Activated T-cell treated with anti-CD3 and anti-CD28 coated beads, Interleukin-2, amount 50 U/mL, for 4 hours (primary cell): ENCODE measurements around the gene ACTMAP. TPM values are rescaled to one million over a fixed set of nuclear protein-coding genes. Genes with fewer than 3 reads are reported as not detected.
"Not testable (repeated sequence)": the region's sequence is repeated elsewhere in the genome, so short reads cannot be mapped to it uniquely, and the experiment has no call there.

Experiments used
- ATAC-seq, 2 donors: fragments of 200-7000 bp; cut with Tn5 transposase; one replicate each; pipeline ENCODE4 v1.10.0; 2021
- DNase-seq: peaks from one replicate; pipeline ENCODE4 v3.0.0-alpha.2; 2020
- H3K27me3 Mint-ChIP-seq: one replicate; pipeline ENCODE4 v1.8.0; 2021; ENCODE audit warnings: low read depth, mixed read lengths
- H3K36me3 Mint-ChIP-seq: one replicate; pipeline ENCODE4 v1.8.0; 2022; ENCODE audit warnings: mixed read lengths; ENCODE audit not compliant: insufficient read depth
- H3K4me1 Mint-ChIP-seq: one replicate; pipeline ENCODE4 v1.8.0; 2021; ENCODE audit warnings: low read depth, mixed read lengths
- H3K4me3 Mint-ChIP-seq: one replicate; pipeline ENCODE4 v1.8.0; 2021; ENCODE audit warnings: mild to moderate bottlenecking, moderate library complexity, mixed read lengths
- H3K9me3 Mint-ChIP-seq: one replicate; pipeline ENCODE4 v1.8.0; 2021; ENCODE audit warnings: mixed read lengths
- total RNA-seq, 3 donors: library from RNA; stranded (reverse); gene quantifications; one replicate each; pipeline ENCODE4 v1.2.1, GENCODE V29; 2021

Gene ACTMAP
- total RNA-seq = 10 to 100 TPM in 1 of 3 donors, 1 to 10 TPM in 2; 7.4 to 11.4 (median 7.7) TPM

GRCh38 chr19:40750058-40750873, at the start of gene ACTMAP:
TSS of gene ACTMAP (minus strand) at chr19:40750477. CDS start at chr19:40749803, 674 bp downstream.
- Mint-ChIP-seq H3K4me3 (peak within 1 kb of the TSS; percentile 99), H3K4me1 (peaks cover 31% of the 10 kb centered on the region), H3K27me3 (no peaks in the 10 kb centered on the region), H3K36me3 (peaks cover 21% of the 10 kb centered on the region), H3K9me3 (no peaks in the 10 kb centered on the region)
- DNase-seq = peak; percentile 99
- peak; percentile 87 to 88 for ATAC-seq

- peaks cover 15% of the 10 kb centered on the region for H3K36me3 Mint-ChIP-seq
- H3K9me3 Mint-ChIP-seq = no peaks in the 10 kb centered on the region
- H3K4me3 Mint-ChIP-seq = peak overlapping the region; percentile 89
- DNase-seq (no peak), ATAC-seq (peak in 1 of 2 donors; percentile 1)
- no peaks in the 10 kb centered on the region for H3K27me3 Mint-ChIP-seq
- H3K4me1 Mint-ChIP-seq = peaks cover 64% of the 10 kb centered on the region
Observed at GRCh38 chr19:40799558-40800338, 49.5 kb upstream of the ACTMAP start.

GRCh38 chr19:40798683-40799557, 48.6 kb upstream of the ACTMAP start, which contains the start of gene EGLN2:
TSS of gene EGLN2 (plus strand) at chr19:40799191. CDS start at chr19:40800573, 1,382 bp downstream.
- Mint-ChIP-seq H3K4me3 (peak within 1 kb of the TSS; percentile 89), H3K4me1 (peaks cover 56% of the 10 kb centered on the region), H3K27me3 (no peaks in the 10 kb centered on the region), H3K9me3 (no peaks in the 10 kb centered on the region), H3K36me3 (peaks cover 12% of the 10 kb centered on the region)
- ATAC-seq = peak; percentile 86 to 87
- DNase-seq = peak; percentile 100

- Mint-ChIP-seq H3K36me3 (peaks cover 12% of the 10 kb centered on the region), H3K27me3 (no peaks in the 10 kb centered on the region), H3K4me1 (peaks cover 48% of the 10 kb centered on the region), H3K4me3 (peak overlapping the region; percentile 86), H3K9me3 (no peaks in the 10 kb centered on the region)
- ATAC-seq (peak; percentile 20 to 22), DNase-seq (peak; percentile 45)
Observed at GRCh38 chr19:40797963-40798682, 47.8 kb upstream of the ACTMAP start.

GRCh38 chr19:40797166-40797962, 47.1 kb upstream of the ACTMAP start:
- Mint-ChIP-seq H3K36me3 (peaks cover 12% of the 10 kb centered on the region), H3K27me3 (no peaks in the 10 kb centered on the region), H3K9me3 (no peaks in the 10 kb centered on the region), H3K4me1 (peaks cover 47% of the 10 kb centered on the region), H3K4me3 (peak overlapping the region; percentile 49)
- no peak for ATAC-seq
- DNase-seq = no peak

GRCh38 chr19:40791996-40792395, 41.7 kb upstream of the ACTMAP start:
- peaks cover 13% of the 10 kb centered on the region for H3K36me3 Mint-ChIP-seq
- ATAC-seq (no peak), DNase-seq (no peak)
- no peak overlapping the region for H3K4me3 Mint-ChIP-seq
- H3K27me3 Mint-ChIP-seq = no peaks in the 10 kb centered on the region
- H3K4me1 Mint-ChIP-seq = peaks cover 23% of the 10 kb centered on the region
- H3K9me3 Mint-ChIP-seq = no peaks in the 10 kb centered on the region

- ATAC-seq (no peak), DNase-seq (no peak)
- no peaks in the 10 kb centered on the region for H3K9me3 Mint-ChIP-seq
- H3K4me1 Mint-ChIP-seq = peaks cover 20% of the 10 kb centered on the region
- peaks cover 15% of the 10 kb centered on the region for H3K36me3 Mint-ChIP-seq
- H3K27me3 Mint-ChIP-seq = no peaks in the 10 kb centered on the region
- no peak overlapping the region for H3K4me3 Mint-ChIP-seq
Observed at GRCh38 chr19:40791349-40791748, 41.1 kb upstream of the ACTMAP start.

GRCh38 chr19:40786060-40787037, 36.1 kb upstream of the ACTMAP start:
- ATAC-seq = no peak
- H3K27me3 Mint-ChIP-seq = no peaks in the 10 kb centered on the region

GRCh38 chr19:40785526-40785925, 35.2 kb upstream of the ACTMAP start:
- Mint-ChIP-seq H3K4me3 (no peak overlapping the region), H3K9me3 (no peaks in the 10 kb centered on the region), H3K36me3 (peaks cover 21% of the 10 kb centered on the region), H3K4me1 (peaks cover 9% of the 10 kb centered on the region), H3K27me3 (no peaks in the 10 kb centered on the region)
- ATAC-seq = no peak
- DNase-seq = no peak

More at GRCh38 chr19:40786060-40787037, 36.1 kb upstream of the ACTMAP start:
- Mint-ChIP-seq H3K4me1 (peaks cover 4% of the 10 kb centered on the region), H3K4me3 (no peak overlapping the region), H3K9me3 (no peaks in the 10 kb centered on the region), H3K36me3 (peaks cover 21% of the 10 kb centered on the region)
- DNase-seq = no peak

- ATAC-seq, H3K4me3 Mint-ChIP-seq, H3K27me3 Mint-ChIP-seq, DNase-seq, H3K9me3 Mint-ChIP-seq: not testable (repeated sequence)
- Mint-ChIP-seq H3K4me1 (peaks cover 18% of the 10 kb centered on the region), H3K36me3 (peaks cover 15% of the 10 kb centered on the region)
Observed at GRCh38 chr19:40784146-40784545, 33.9 kb upstream of the ACTMAP start.

- DNase-seq (no peak), ATAC-seq (no peak)
- no peaks in the 10 kb centered on the region for H3K9me3 Mint-ChIP-seq
- no peak overlapping the region for H3K4me3 Mint-ChIP-seq
- H3K27me3 Mint-ChIP-seq = no peaks in the 10 kb centered on the region
- H3K36me3 Mint-ChIP-seq = peaks cover 15% of the 10 kb centered on the region
- H3K4me1 Mint-ChIP-seq = peaks cover 22% of the 10 kb centered on the region
Observed at GRCh38 chr19:40783711-40784110, 33.4 kb upstream of the ACTMAP start.

- DNase-seq (no peak), ATAC-seq (no peak)
- H3K36me3 Mint-ChIP-seq = peaks cover 9% of the 10 kb centered on the region
- H3K27me3 Mint-ChIP-seq = no peaks in the 10 kb centered on the region
- no peaks in the 10 kb centered on the region for H3K9me3 Mint-ChIP-seq
- peaks cover 39% of the 10 kb centered on the region for H3K4me1 Mint-ChIP-seq
- H3K4me3 Mint-ChIP-seq = no peak overlapping the region
Observed at GRCh38 chr19:40781140-40781539, 30.9 kb upstream of the ACTMAP start.
